ENCODE data around the gene CCDC174. TPM values are rescaled to one million over a fixed set of nuclear protein-coding genes. Genes with fewer than 3 reads are reported as not detected.
"Not testable (repeated sequence)": the region's sequence is repeated elsewhere in the genome, so short reads cannot be mapped to it uniquely, and the experiment has no call there.

CCDC174 gene
- polyA plus RNA-seq, 1 experiment: 13.9 TPM

GRCh38 chr3:14605744-14606143 is 45.8 kb upstream of the CCDC174 start:
- TF ChIP-seq CTCF (IDR thresholded peaks at IDR 0.05; ENCODE audit: low read depth, low read length): no peak
- ChIA-PET CTCF (interaction anchor here (1.0 kb wide), 1 partner anchor 314 kb away, joined by 3 read pairs; no protein-coding TSS in a partner anchor), POLR2A (no interaction called here)
- Histone ChIP-seq H3K27ac (ENCODE audit: low read depth, low read length) (no peak overlapping the region), H3K9me3 (ENCODE audit: control insufficient read depth, insufficient read depth, low read length) (no peaks in the 10 kb centered on the region), H3K27me3 (ENCODE audit: control insufficient read depth, insufficient read depth, low read length) (peaks cover 30% of the 10 kb centered on the region), H3K4me3 (ENCODE audit: low read depth, low read length) (no peak overlapping the region)
- no peak for DNase-seq (ENCODE audit: low read depth, low spot score)

- ChIA-PET POLR2A (no interaction called here), CTCF (interaction anchor here (1.0 kb wide), 1 partner anchor 98 kb away, joined by 3 read pairs; no protein-coding TSS in a partner anchor)
- no peak for TF ChIP-seq CTCF (IDR thresholded peaks at IDR 0.05; ENCODE audit: low read depth, low read length)
- Histone ChIP-seq H3K4me3 (ENCODE audit: low read depth, low read length) (no peak overlapping the region), H3K27me3 (ENCODE audit: control insufficient read depth, insufficient read depth, low read length) (peaks cover 20% of the 10 kb centered on the region), H3K9me3 (ENCODE audit: control insufficient read depth, insufficient read depth, low read length) (no peaks in the 10 kb centered on the region), H3K27ac (ENCODE audit: low read depth, low read length) (no peak overlapping the region)
- no peak for DNase-seq (ENCODE audit: low read depth, low spot score)
Observed at GRCh38 chr3:14606669-14607339, 44.8 kb upstream of the CCDC174 start.

GRCh38 chr3:14608298-14608697 is 43.3 kb upstream of the CCDC174 start:
- H3K9me3 ChIP-seq (ENCODE audit: control insufficient read depth, insufficient read depth, low read length): no peaks in the 10 kb centered on the region
- H3K27ac ChIP-seq (ENCODE audit: low read depth, low read length): no peak overlapping the region
- no peak for DNase-seq (ENCODE audit: low read depth, low spot score)
- CTCF ChIA-PET: no interaction called here
- TF ChIP-seq CTCF (IDR thresholded peaks at IDR 0.05; ENCODE audit: low read depth, low read length): no peak; the same call in 1 of the 2 replicates
- peaks cover 19% of the 10 kb centered on the region for H3K27me3 ChIP-seq (ENCODE audit: control insufficient read depth, insufficient read depth, low read length)
- no peak overlapping the region for H3K4me3 ChIP-seq (ENCODE audit: low read depth, low read length)
- POLR2A ChIA-PET: no interaction called here

- H3K9me3 ChIP-seq (ENCODE audit: control insufficient read depth, insufficient read depth, low read length); POLR2A ChIA-PET; H3K4me3 ChIP-seq (ENCODE audit: low read depth, low read length); DNase-seq (ENCODE audit: low read depth, low spot score); H3K27ac ChIP-seq (ENCODE audit: low read depth, low read length): not testable (repeated sequence)
- H3K27me3 ChIP-seq (ENCODE audit: control insufficient read depth, insufficient read depth, low read length): peaks cover 13% of the 10 kb centered on the region
- CTCF ChIA-PET: interaction anchor here (0.9 kb wide), 1 partner anchor 405 kb away, joined by 3 read pairs; no protein-coding TSS in a partner anchor
Observed at GRCh38 chr3:14609058-14609457, 42.5 kb upstream of the CCDC174 start.

- H3K9me3 ChIP-seq (ENCODE audit: control insufficient read depth, insufficient read depth, low read length): no peaks in the 10 kb centered on the region
- peaks cover 9% of the 10 kb centered on the region for H3K27me3 ChIP-seq (ENCODE audit: control insufficient read depth, insufficient read depth, low read length)
- no peak for DNase-seq (ENCODE audit: low read depth, low spot score)
- TF ChIP-seq CTCF (IDR thresholded peaks at IDR 0.05; ENCODE audit: low read depth, low read length): no peak
- no peak overlapping the region for H3K27ac ChIP-seq (ENCODE audit: low read depth, low read length)
- CTCF ChIA-PET: interaction anchor here (0.9 kb wide), 1 partner anchor 406 kb away, joined by 3 read pairs; no protein-coding TSS in a partner anchor
- POLR2A ChIA-PET: no interaction called here
- H3K4me3 ChIP-seq (ENCODE audit: low read depth, low read length): no peak overlapping the region
Observed at GRCh38 chr3:14609506-14609905, 42.1 kb upstream of the CCDC174 start.
